NCI-H1930 (cell line): ENCODE results near the gene WDSUB1.

Source experiments
- DNase-seq, 2 experiments: peaks; one replicate each; lab custom pipeline; 2025; lab: John Stamatoyannopoulos, UW

Gene WDSUB1

GRCh38 chr2:159224061-159224813 lies 62.3 kb downstream of the WDSUB1 start:
- no peak for DNase-seq

- no peak for DNase-seq
Observed at GRCh38 chr2:159219394-159219998, 67.0 kb downstream of the WDSUB1 start.

DNA sequence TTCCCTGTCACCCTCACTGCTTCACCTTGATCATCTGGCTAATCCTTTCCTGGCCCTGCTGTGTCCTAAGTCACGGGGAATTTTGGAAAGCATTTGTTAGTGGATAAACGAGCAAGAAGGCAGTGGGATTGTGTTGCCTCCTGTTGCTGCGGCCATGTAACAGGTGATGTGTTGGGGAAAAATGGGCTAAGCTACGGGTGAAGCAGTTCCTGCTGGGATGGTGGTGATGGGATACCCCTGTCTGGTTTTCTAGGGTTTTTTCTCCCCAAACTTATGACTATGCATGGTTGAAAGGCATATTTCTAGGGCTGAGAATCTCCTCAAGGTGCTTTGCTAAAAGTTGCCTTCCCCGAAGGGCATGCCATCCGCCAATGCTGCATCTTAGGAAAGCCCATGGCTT lies 68.1 kb downstream of the WDSUB1 start:
- no peak for DNase-seq

- no peak for DNase-seq
Observed at GRCh38 chr2:159217676-159218075, 68.8 kb downstream of the WDSUB1 start.

DNA sequence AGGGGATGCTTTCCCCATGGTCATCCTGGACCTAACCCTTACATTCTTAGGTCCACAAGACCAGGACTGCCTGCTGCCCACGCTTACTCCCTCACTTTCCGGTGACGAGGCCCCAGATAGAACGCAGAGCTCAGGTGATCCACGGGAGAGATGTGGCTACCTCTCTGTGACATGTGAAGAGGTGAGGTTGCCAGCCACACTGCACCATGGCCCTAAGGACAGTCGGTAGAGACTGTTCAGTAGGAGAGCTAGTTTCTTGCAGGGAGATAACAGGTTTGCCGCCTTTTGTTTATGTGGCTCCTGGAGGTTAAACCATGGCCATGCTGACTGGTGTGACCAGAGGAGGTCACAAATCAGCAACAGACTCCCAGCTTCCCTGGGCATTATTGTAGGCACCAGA lies 71.4 kb downstream of the WDSUB1 start:
- DNase-seq = no peak

DNA sequence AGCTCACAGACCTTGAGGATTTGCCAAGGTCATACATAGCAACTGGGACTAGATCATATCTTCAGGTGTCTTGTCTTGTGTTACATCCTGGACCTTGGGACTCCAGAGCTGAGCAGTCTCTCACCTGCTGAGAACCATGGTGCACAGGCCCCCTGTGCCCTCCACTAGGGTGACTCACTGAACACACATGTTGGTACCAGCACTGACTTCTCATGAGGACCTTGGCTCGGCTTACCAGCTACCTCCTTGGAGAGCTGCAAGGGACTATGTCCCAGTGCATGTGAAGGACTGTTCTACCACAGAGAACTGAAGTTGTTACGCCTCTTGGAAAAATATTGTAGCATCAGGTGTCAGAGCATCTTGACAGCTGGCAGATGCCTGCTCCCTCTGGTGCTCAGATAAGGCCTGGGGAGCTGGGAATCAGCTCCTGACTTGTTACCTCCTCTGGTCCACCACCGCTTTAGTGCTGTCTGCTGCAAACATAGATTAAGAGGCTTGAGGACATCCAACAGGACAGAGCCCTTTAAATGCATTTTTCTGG lies 72.1 kb downstream of the WDSUB1 start:
- no peak for DNase-seq

- DNase-seq = no peak
Observed at GRCh38 chr2:159213296-159213695, 73.2 kb downstream of the WDSUB1 start.

- DNase-seq = no peak
Observed at GRCh38 chr2:159211447-159212396, 74.8 kb downstream of the WDSUB1 start.

GRCh38 chr2:159209341-159210306 lies 76.9 kb downstream of the WDSUB1 start:
- no peak for DNase-seq

DNA sequence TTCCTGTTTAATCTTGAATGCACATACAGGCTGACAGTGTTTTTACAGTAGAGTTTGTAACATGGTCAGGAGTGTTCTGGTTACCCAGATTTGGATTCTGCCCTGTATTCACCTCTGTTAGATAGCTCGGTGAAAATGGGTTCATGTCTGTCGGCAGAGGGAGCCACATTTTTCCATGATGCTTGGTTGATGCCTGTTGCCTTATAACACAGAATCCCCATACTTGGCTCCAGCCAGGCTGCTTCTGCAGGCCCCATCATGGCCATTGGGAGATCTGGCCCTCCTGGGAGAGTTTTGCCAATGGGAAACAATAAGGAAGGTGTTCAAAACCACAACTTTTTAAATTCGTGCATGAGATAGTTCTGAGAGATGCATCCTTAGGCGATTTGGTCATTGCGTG lies 78.1 kb downstream of the WDSUB1 start:
- peak in 1 of 2 experiments; percentile 36 for DNase-seq

- no peak for DNase-seq
Observed at GRCh38 chr2:159206736-159207380, 79.6 kb downstream of the WDSUB1 start.

DNA sequence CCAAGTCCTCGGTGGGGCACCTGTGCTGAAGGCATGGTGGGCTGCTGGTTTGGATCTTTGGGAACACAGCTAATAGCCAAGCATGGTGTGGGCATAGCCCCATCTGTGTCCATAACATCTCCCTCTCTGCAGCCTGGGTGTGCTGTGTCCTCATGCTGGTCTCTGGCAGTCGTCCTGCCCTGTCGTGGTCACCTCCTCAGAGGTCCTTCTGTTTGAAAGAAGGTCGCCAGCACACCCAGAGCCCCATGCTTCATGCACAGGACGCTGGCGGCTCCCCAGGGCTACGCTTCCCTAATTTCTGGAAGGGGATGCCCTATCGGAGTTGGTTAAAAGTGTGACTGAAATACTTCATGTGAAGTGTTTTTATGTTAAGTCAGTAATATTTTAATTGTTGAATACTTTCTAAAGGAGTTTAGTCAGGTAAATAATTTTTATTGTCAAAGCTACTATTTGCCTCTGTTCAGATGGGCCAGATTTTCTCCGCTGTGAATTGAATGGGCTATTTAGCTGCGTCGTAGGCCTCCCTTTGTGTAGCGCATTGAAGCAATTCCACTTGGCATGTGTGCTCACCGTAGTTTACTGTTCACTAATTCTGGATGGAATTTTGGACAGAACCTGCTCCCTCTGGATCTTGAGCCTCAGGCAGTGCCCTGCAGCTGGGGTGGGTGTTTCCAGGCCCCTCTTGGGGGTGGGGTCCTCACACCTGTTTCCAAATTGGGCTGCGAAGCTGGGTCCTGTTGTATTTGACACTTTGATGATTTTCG lies 81.9 kb downstream of the WDSUB1 start:
- DNase-seq = no peak

- DNase-seq = no peak
Observed at GRCh38 chr2:159202568-159203071, 83.9 kb downstream of the WDSUB1 start.

- DNase-seq = no peak
Observed at GRCh38 chr2:159201360-159202063, 85.0 kb downstream of the WDSUB1 start.

DNA sequence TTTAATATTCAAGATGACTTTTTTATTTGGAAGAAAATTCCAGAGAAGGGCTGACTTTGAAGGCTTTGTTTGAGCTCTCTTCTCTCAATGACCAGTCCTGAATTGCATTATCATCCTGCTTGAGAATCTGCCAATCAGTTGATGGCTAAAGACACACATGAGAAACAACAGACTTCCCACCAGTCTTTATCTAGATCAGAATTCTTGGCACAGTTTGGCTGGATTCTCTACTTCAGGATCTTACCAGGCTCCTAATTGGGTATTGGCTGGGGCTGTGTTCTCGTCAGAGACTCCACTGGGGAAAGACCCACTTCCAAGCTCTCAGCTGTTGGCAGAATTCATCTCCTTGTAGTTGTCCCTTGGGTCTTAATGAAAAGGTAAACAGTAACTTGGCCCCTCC lies 86.0 kb downstream of the WDSUB1 start:
- no peak for DNase-seq

DNA sequence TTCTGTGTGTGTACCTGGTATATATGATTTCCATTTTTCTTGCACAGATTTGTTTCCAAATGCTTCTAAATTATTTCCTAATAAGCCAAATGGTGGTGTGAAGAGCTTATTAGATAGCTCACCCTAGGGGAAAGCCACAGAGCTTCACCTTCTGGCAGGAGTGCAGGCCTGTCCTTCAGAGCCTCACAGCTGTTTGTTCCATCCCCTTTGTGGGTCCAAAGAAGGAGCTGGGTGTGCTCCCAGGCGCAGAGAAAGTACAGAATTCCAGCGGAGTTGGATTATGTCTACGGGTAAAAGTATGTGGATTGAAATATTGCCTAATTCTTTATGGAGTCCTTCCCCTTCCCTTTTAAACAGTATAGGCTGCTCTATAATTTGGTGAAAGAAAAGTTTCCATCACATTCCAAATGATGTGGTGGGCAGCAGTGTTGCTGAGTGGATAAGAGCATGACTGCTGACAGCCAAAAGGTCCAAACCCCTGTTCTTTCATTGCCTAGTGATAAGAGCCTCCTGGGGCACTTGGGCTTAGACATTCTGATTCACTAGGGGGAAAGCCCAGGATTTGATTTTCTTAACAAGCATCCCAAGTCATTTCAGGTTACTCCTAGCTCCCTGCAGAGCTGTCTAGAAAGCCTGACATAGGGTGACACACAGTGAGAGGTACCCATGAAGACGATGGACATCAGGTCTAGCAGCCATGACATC lies 86.6 kb downstream of the WDSUB1 start:
- DNase-seq = no peak

DNA sequence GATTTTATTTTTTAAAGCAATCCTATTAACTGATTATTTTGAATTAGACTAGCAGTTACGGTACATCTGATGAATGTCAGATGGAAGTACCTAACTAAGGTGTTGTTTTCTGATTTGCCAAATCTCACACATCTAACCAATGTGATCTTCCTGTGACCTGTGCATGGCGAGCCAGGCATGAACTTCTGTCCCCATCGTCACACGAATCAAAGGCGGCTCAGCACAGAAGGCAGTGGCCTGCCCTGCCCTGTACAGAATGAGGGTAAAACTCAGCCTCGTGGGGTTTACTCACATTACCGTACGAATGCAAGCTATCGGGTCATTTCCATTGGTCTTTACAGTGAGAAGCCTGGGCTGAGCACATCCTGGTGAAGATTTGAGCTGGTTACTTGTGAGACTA lies 87.3 kb downstream of the WDSUB1 start:
- DNase-seq = no peak

GRCh38 chr2:159196393-159196925 lies 90.0 kb downstream of the WDSUB1 start:
- no peak for DNase-seq
